GM12878 (cell line): ENCODE results near the gene CHTOP. TPM values are rescaled to one million over a fixed set of nuclear protein-coding genes. Genes with fewer than 3 reads are reported as not detected.

Source experiments
- ATAC-seq: fragments of 200-7000 bp; cut with Tn5 transposase; 3 replicates; pipeline ENCODE4 v1.9.1; 2020; ENCODE audit warnings: mild to moderate bottlenecking, moderate library complexity
- BruUV-seq: library from RNA; stranded (reverse); fragments of 400-500 nt; replicated peaks from 2 replicates; lab custom pipeline; 2021; lab: Mats Ljungman, UMichigan
- CTCF ChIA-PET: fragments of 300-600 bp; sonication (Branson Sonifier 250); formaldehyde crosslinking; extraction: SDS; loops from one replicate; lab custom pipeline; 2021; ENCODE audit warnings: inconsistent platforms; lab: Yijun Ruan, JAX
- POLR2A ChIA-PET: fragments of 350-600 bp; formaldehyde crosslinking; extraction: SDS; loops from one replicate; lab custom pipeline; 2021; ENCODE audit warnings: inconsistent platforms; lab: Charles Lee
- RAD21 ChIA-PET: fragments of 300-600 bp; sonication (Branson Sonifier 250); formaldehyde crosslinking; loops from one replicate; lab custom pipeline; 2023; ENCODE audit warnings: antibody characterized with exemption; ENCODE audit not compliant: unreplicated experiment; lab: Charles Lee
- SMC1A ChIA-PET: fragments of 300-600 bp; sonication (Branson Sonifier 250); formaldehyde crosslinking; loops from one replicate; lab custom pipeline; 2023; ENCODE audit not compliant: unreplicated experiment, uncharacterized antibody; lab: Charles Lee
- DNase-seq: peaks from one replicate; pipeline ENCODE4 v3.0.0-alpha.2; 2011; ENCODE audit warnings: low read depth, low spot score
- FAIRE-seq: peaks from 3 replicates; lab custom pipeline; 2011; peaks lifted over from hg19 to GRCh38; lab: Jason Lieb, UNC
- H2AFZ ChIP-seq: 2 replicates; pipeline ENCODE4 v1.6.0; 2011; ENCODE audit warnings: low read depth, low read length, control low read depth; ENCODE audit not compliant: control insufficient read depth
- H3K27ac ChIP-seq: 2 replicates; pipeline ENCODE4 v1.5.1; 2011; ENCODE audit warnings: control low read depth; ENCODE audit not compliant: control insufficient read depth, insufficient read depth
- H3K27me3 ChIP-seq, 2 experiments: replicated peaks in 1 of 2; 2 replicates each; pipeline versions ENCODE4 v1.6.0 to v1.6.1; 2011; ENCODE audit warnings: low read length in 1 of 2; ENCODE audit not compliant: control insufficient read depth in 2 of 2, insufficient read depth in 2 of 2
- H3K36me3 ChIP-seq, 2 experiments: 2 replicates each; pipeline ENCODE4 v1.5.1; 2011; ENCODE audit warnings: low read length in 1 of 2; ENCODE audit not compliant: control insufficient read depth in 2 of 2, insufficient read depth in 2 of 2
- H3K4me1 ChIP-seq: 2 replicates; pipeline ENCODE4 v1.6.1; 2011; ENCODE audit warnings: mild to moderate bottlenecking, low read length, moderate library complexity, mixed read lengths; ENCODE audit not compliant: control insufficient read depth, insufficient read depth
- H3K4me2 ChIP-seq: 2 replicates; pipeline ENCODE4 v1.6.0; 2011; ENCODE audit warnings: control low read depth; ENCODE audit not compliant: control insufficient read depth, insufficient read depth
- H3K4me3 ChIP-seq: fragments of 200-600 bp; sonication (generic); 2 replicates; pipeline ENCODE4 v1.5.1; 2016
- H3K79me2 ChIP-seq: 2 replicates; pipeline ENCODE4 v1.6.0; 2011; ENCODE audit warnings: low read length; ENCODE audit not compliant: control insufficient read depth, insufficient read depth
- H3K9ac ChIP-seq: 2 replicates; pipeline ENCODE4 v1.8.0; 2011; ENCODE audit warnings: low read length, control low read depth, mixed read lengths; ENCODE audit not compliant: control insufficient read depth, insufficient read depth
- H3K9me3 ChIP-seq: replicated peaks from 3 replicates; pipeline ENCODE4 v1.5.1; 2011; ENCODE audit warnings: mild to moderate bottlenecking, low read length; ENCODE audit not compliant: control insufficient read depth, insufficient read depth
- H4K20me1 ChIP-seq: 2 replicates; pipeline ENCODE4 v1.6.0; 2011; ENCODE audit not compliant: control insufficient read depth, insufficient read depth
- ATF2 ChIP-seq: IDR thresholded peaks from 2 replicates; pipeline ENCODE4 v1.6.1; 2012; ENCODE audit warnings: low read length, inconsistent platforms
- CBFB ChIP-seq: IDR thresholded peaks from 2 replicates; pipeline ENCODE4 v1.6.1; 2016; ENCODE audit warnings: antibody characterized with exemption, low read depth
- CHD4 ChIP-seq: fragments of 200-600 bp; sonication (generic); IDR thresholded peaks from 2 replicates; pipeline ENCODE4 v1.6.1; 2016; ENCODE audit warnings: mild to moderate bottlenecking
- GATAD2B ChIP-seq: fragments of 450-650 bp; conservative IDR thresholded peaks from 2 replicates; pipeline ENCODE4 v1.6.1; 2017; ENCODE audit warnings: low read depth, mild to moderate bottlenecking, moderate library complexity
- IKZF1 ChIP-seq: fragments of 450-650 bp; conservative IDR thresholded peaks from 2 replicates; pipeline ENCODE4 v1.6.1; 2017; ENCODE audit warnings: antibody characterized with exemption, mild to moderate bottlenecking
- MEF2A ChIP-seq: IDR thresholded peaks from 2 replicates; pipeline ENCODE4 v1.6.1; 2011; ENCODE audit warnings: low read depth, mild to moderate bottlenecking, low read length, moderate library complexity; ENCODE audit not compliant: insufficient read depth
- NRF1 ChIP-seq: conservative IDR thresholded peaks from 2 replicates; pipeline ENCODE4 v1.6.1; 2011; ENCODE audit warnings: mild to moderate bottlenecking, low read depth, low read length, improper control_type of control experiment
- RELA ChIP-seq: fragments of 450-650 bp; IDR thresholded peaks from 2 replicates; pipeline ENCODE4 v1.8.0; 2014; ENCODE audit warnings: borderline replicate concordance; ENCODE audit not compliant: partially characterized antibody
- SMAD1 ChIP-seq: fragments of 450-650 bp; IDR thresholded peaks from 2 replicates; pipeline ENCODE4 v1.6.1; 2018; ENCODE audit warnings: mild to moderate bottlenecking, low read depth; ENCODE audit not compliant: partially characterized antibody
- ZNF622 ChIP-seq: fragments of 450-650 bp; IDR thresholded peaks from 2 replicates; pipeline ENCODE4 v1.6.1; 2017; ENCODE audit warnings: mild to moderate bottlenecking, inconsistent platforms
- WGBS: methylation state at CpG from one replicate; pipeline ENCODE4 v1.1.6; 2016; ENCODE audit warnings: low lambda C conversion rate; ENCODE audit not compliant: insufficient replicate concordance, insufficient coverage; ENCODE audit errors: missing lambda C conversion rate; 5-methylcytosine and 5-hydroxymethylcytosine counted together
- in situ Hi-C: fragments of 300-500 bp; cut with MboI; formaldehyde crosslinking; loops from 9 replicates; pipeline ENCODE4 v1.14.3; 2018; ENCODE audit warnings: mixed read lengths
- intact Hi-C: fragments of 100-400 bp; cut with micrococcal nuclease; formaldehyde crosslinking; loops from one replicate; pipeline ENCODE4 v1.14.2; 2022; ENCODE audit not compliant: unreplicated experiment
- polyA plus RNA-seq, 11 experiments: library from polyadenylated mRNA; depleted of rRNA in 4 of 11; unstranded in 6 of 11; stranded (reverse) in 5 of 11; fragments of >200 nt; fragmentation: Nextera tagmentation in 4 of 11; fragmentation: Illumina TruSeq in 1 of 11; extraction: Ambion mirVana in 4 of 11; extraction: Trizol in 1 of 11; gene quantifications; 1 replicate in 1 of 11; 2 replicates in 10 of 11; pipeline versions ENCODE4 v1.2.1 to v1.2.3, GENCODE V29; 2011 to 2016; ENCODE audit warnings: inconsistent platforms in 2 of 11, missing spikeins in 2 of 11, low read depth in 1 of 11
- total RNA-seq, 4 experiments: library from RNA; depleted of rRNA in 3 of 4; stranded (reverse); fragments of >200 nt in 3 of 4; fragmentation: Illumina TruSeq in 1 of 4; extraction: Trizol in 1 of 4; gene quantifications; 2 replicates each; pipeline versions ENCODE4 v1.2.1 to v1.2.3, GENCODE V29; 2013 to 2021
- TF ChIP-seq, protein P1 (sequence below): IDR thresholded peaks from 2 replicates; pipeline ENCODE4 v1.6.1; 2012; ENCODE audit warnings: improper control_type of control experiment, low read depth, low read length; ENCODE audit not compliant: insufficient replicate concordance
- TF ChIP-seq, protein P2 (sequence below): IDR thresholded peaks from 2 replicates; pipeline ENCODE4 v1.6.1; 2012; ENCODE audit warnings: low read depth, low read length, improper control_type of control experiment

CHTOP gene
- total and polyA plus RNA-seq, 10 of the 15 experiments (the other 5 are each of a cell fraction or from before 2014, with no cell fraction given): 8.4 to 93.8 (median 52.3) TPM

DNA sequence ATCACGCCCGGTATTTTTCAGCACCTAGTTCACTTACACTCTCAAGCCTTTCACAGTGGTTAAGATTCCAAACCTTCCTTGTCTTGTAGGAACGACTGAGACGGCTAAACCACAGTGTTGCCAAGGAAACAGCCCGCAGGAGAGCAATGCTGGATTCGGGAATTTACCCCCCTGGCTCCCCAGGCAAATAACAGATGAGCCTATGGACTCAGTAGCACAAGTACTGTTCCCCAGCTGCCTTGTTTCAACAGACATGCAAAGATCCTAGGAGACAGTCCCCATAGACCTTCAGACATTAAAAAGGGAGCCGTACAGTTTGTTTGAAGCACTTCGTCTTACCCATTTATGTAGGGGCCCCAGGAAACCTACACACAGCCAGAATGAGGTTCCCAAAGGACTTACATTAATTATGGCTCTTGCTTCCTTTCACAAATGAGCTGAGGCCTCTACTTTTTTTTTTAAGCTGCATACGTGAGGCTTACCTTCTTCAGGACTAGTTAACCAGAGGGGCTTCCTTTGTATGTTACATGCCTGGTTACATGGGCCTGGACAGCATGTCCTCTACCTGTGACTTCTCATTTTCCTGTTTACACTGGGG is 27.3 kb downstream of the CHTOP start (continued):
- peak; percentile 32; the same call in 1 of the 2 replicates for TF ChIP-seq ATF2

DNA sequence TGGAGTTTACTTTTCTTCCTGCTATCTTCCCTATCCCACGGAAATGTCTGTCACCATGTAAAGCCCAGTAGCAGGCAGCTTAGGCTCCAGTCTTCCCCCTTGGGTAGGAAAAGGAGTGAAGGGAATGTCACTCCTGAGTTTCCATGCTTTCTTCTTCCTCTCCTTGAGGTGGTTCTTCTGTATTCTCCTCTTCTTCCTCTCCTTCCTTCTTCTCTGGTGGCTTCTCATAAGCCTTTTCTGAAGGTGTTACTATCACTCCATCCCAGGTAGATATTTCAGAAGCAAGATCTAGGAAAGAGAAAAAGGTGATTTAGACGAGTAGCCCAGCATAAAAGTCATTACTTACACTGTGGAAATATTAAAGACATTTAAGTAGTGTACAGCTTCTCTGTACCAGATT is 28.4 kb downstream of the CHTOP start:
- no peak overlapping the region for H3K4me2 ChIP-seq
- no peak overlapping the region for H2AFZ ChIP-seq
- ATAC-seq (no peak), DNase-seq (no peak), FAIRE-seq (no peak)
- TF ChIP-seq GATAD2B: no peak
- no peak for TF ChIP-seq MEF2A
- TF ChIP-seq CBFB: no peak
- TF ChIP-seq NRF1: no peak
- TF ChIP-seq, protein P1, sequence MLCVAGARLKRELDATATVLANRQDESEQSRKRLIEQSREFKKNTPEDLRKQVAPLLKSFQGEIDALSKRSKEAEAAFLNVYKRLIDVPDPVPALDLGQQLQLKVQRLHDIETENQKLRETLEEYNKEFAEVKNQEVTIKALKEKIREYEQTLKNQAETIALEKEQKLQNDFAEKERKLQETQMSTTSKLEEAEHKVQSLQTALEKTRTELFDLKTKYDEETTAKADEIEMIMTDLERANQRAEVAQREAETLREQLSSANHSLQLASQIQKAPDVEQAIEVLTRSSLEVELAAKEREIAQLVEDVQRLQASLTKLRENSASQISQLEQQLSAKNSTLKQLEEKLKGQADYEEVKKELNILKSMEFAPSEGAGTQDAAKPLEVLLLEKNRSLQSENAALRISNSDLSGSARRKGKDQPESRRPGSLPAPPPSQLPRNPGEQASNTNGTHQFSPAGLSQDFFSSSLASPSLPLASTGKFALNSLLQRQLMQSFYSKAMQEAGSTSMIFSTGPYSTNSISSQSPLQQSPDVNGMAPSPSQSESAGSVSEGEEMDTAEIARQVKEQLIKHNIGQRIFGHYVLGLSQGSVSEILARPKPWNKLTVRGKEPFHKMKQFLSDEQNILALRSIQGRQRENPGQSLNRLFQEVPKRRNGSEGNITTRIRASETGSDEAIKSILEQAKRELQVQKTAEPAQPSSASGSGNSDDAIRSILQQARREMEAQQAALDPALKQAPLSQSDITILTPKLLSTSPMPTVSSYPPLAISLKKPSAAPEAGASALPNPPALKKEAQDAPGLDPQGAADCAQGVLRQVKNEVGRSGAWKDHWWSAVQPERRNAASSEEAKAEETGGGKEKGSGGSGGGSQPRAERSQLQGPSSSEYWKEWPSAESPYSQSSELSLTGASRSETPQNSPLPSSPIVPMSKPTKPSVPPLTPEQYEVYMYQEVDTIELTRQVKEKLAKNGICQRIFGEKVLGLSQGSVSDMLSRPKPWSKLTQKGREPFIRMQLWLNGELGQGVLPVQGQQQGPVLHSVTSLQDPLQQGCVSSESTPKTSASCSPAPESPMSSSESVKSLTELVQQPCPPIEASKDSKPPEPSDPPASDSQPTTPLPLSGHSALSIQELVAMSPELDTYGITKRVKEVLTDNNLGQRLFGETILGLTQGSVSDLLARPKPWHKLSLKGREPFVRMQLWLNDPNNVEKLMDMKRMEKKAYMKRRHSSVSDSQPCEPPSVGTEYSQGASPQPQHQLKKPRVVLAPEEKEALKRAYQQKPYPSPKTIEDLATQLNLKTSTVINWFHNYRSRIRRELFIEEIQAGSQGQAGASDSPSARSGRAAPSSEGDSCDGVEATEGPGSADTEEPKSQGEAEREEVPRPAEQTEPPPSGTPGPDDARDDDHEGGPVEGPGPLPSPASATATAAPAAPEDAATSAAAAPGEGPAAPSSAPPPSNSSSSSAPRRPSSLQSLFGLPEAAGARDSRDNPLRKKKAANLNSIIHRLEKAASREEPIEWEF: no peak
- TF ChIP-seq IKZF1: no peak
- TF ChIP-seq ZNF622: no peak
- no peak for TF ChIP-seq SMAD1
- no peak for TF ChIP-seq RELA
- TF ChIP-seq, protein P2, sequence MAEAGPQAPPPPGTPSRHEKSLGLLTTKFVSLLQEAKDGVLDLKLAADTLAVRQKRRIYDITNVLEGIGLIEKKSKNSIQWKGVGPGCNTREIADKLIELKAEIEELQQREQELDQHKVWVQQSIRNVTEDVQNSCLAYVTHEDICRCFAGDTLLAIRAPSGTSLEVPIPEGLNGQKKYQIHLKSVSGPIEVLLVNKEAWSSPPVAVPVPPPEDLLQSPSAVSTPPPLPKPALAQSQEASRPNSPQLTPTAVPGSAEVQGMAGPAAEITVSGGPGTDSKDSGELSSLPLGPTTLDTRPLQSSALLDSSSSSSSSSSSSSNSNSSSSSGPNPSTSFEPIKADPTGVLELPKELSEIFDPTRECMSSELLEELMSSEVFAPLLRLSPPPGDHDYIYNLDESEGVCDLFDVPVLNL: no peak
- TF ChIP-seq CHD4: no peak
- in situ Hi-C loops (no loop called here), intact Hi-C loops (no loop called here)
- 79% methylated on average over 2 of the region's 2 CpGs for WGBS
- H4K20me1 ChIP-seq: no peaks in the 10 kb centered on the region
- peaks cover 19 to 52% of the 10 kb centered on the region in 2 experiments for H3K36me3 ChIP-seq
- no peaks in the 10 kb centered on the region for H3K27me3 ChIP-seq
- BruUV-seq: TSS peak; percentile 58
- H3K79me2 ChIP-seq: peaks cover 13% of the 10 kb centered on the region
- no peak overlapping the region for H3K27ac ChIP-seq
- ChIA-PET CTCF (no interaction called here), POLR2A (no interaction called here), RAD21 (no interaction called here), SMC1A (interaction anchor here (1.2 to 4.5 kb wide), 3 partner anchors 90 to 315 kb away, joined by 3 to 24 read pairs (median 4); partner anchors contain the start of gene JTB)
- no peaks in the 10 kb centered on the region for H3K9me3 ChIP-seq
- no peak overlapping the region for H3K9ac ChIP-seq
- peaks cover 6% of the 10 kb centered on the region; the same call in 1 of the 2 replicates for H3K4me1 ChIP-seq
- no peak overlapping the region for H3K4me3 ChIP-seq
